ENCODE measurements around the gene ARFGAP1.

GRCh38 chr20:63287697-63288580 is 15.3 kb downstream of the ARFGAP1 start:
- TF ChIP-seq CTCF (IDR thresholded peaks at IDR 0.05; ENCODE audit: insufficient read depth, low read depth, low read length) (no peak), EZH2 (IDR thresholded peaks at IDR 0.05; ENCODE audit: insufficient read depth, low read length) (no peak)
